ENCODE measurements around the gene CNOT4. TPM values are rescaled to one million over a fixed set of nuclear protein-coding genes. Genes with fewer than 3 reads are reported as not detected.

The CNOT4 gene
- total and polyA plus RNA-seq, 2 experiments from 2014 or later: 6.7 to 18.2 TPM

DNA sequence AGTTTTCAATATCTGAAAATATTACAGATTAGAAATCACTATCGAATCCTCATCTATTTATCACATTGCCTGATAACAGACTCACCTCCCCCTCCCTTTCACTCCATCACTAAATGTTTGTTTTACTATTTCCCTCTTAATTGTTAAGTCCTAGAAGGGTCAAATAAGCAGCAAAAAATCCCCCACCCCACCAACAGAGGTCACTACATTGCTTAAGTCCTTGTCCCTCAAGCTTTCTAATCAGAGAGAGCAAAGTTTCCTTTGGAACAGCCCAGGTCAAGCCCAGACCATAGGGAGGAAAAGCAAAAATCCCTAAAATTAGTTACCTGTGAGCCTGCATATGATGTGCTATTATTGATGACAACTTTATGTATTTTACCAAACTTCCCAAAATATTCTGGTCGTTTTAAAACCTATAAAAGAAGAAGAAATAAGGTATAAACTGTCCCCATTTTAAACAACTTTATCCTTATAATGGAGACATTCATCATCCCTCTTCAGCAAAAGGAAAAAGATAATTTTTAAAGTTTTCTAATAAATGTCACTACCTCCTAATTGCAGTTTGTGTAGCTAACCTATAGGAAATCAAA is 95.0 kb downstream of the CNOT4 start:
- peak; percentile 55 for DNase-seq
- no peaks in the 10 kb centered on the region for H4K20me1 ChIP-seq (ENCODE audit: insufficient read depth)
- TF ChIP-seq EZH2phosphoT487 (IDR thresholded peaks at IDR 0.05; ENCODE audit: insufficient read depth, low read depth) (no peak), EZH2 (IDR thresholded peaks at IDR 0.05; ENCODE audit: insufficient read depth, poor library complexity, severe bottlenecking) (no peak)
- H3K4me3 ChIP-seq: no peak overlapping the region
- H2AFZ ChIP-seq: no peak overlapping the region
- H3K36me3 ChIP-seq (ENCODE audit: low read depth): peaks cover 9% of the 10 kb centered on the region; the same call in 1 of the 2 replicates
- H3K4me1 ChIP-seq (ENCODE audit: insufficient read depth): no peaks in the 10 kb centered on the region
- peaks cover 29% of the 10 kb centered on the region for H3K79me2 ChIP-seq (ENCODE audit: insufficient read depth)
- H3K9me3 ChIP-seq (ENCODE audit: low read depth): no peaks in the 10 kb centered on the region
- no peaks in the 10 kb centered on the region for H3F3A ChIP-seq (ENCODE audit: insufficient read depth)
- no peaks in the 10 kb centered on the region; the same call in 1 of the 2 replicates for H3K9me2 ChIP-seq (ENCODE audit: insufficient read depth)
- in situ Hi-C loops (cut with MboI): no loop called here
- H3K27me3 ChIP-seq (replicated peaks; ENCODE audit: insufficient read depth): no peaks in the 10 kb centered on the region
- no peak overlapping the region for H3K4me2 ChIP-seq (ENCODE audit: unreplicated experiment)
- H3K9ac ChIP-seq: no peak overlapping the region
- H3K27ac ChIP-seq: no peak overlapping the region
- 78 to 81% methylated on average over 2 of the region's 2 CpGs for WGBS, 2 experiments (ENCODE audit: low coverage in 1 of 2, low lambda C conversion rate in 2 of 2, missing lambda C conversion rate in 2 of 2)

DNA sequence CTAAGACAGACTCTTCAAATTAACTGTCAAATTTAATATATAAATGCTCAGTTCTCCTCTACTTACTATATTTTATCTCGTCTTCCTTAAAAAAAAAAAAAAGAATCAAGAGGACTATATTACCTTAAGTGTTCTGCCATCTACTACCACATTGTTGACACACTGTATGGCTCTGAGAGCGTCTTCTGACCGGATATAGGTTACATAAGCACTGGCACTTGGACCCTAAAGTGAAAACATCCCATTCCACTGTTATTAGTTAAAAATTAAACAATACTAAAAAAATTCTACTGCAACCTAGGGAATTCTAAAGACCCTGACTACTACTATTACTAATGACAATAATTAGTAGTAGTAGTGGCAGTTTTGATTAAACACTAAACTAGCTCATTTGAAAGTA is 95.7 kb downstream of the CNOT4 start:
- Histone ChIP-seq H3K4me3 (no peak overlapping the region), H3K27ac (no peak overlapping the region), H3K4me2 (ENCODE audit: unreplicated experiment) (no peak overlapping the region), H3K27me3 (replicated peaks; ENCODE audit: insufficient read depth) (no peaks in the 10 kb centered on the region), H4K20me1 (ENCODE audit: insufficient read depth) (no peaks in the 10 kb centered on the region), H3K9me3 (ENCODE audit: low read depth) (no peaks in the 10 kb centered on the region), H2AFZ (no peak overlapping the region), H3K9me2 (ENCODE audit: insufficient read depth) (no peaks in the 10 kb centered on the region; the same call in 1 of the 2 replicates), H3K4me1 (ENCODE audit: insufficient read depth) (no peaks in the 10 kb centered on the region), H3K79me2 (ENCODE audit: insufficient read depth) (peaks cover 21% of the 10 kb centered on the region), H3F3A (ENCODE audit: insufficient read depth) (no peaks in the 10 kb centered on the region), H3K36me3 (ENCODE audit: low read depth) (peaks cover 9% of the 10 kb centered on the region; the same call in 1 of the 2 replicates), H3K9ac (no peak overlapping the region)
- DNase-seq: no peak
- TF ChIP-seq EZH2phosphoT487 (IDR thresholded peaks at IDR 0.05; ENCODE audit: insufficient read depth, low read depth) (no peak), EZH2 (IDR thresholded peaks at IDR 0.05; ENCODE audit: insufficient read depth, poor library complexity, severe bottlenecking) (no peak)
- WGBS, 2 experiments (ENCODE audit: low coverage in 1 of 2, low lambda C conversion rate in 2 of 2, missing lambda C conversion rate in 2 of 2): 97 to 98% methylated on average over 3 of the region's 3 CpGs
- in situ Hi-C loops (cut with MboI): no loop called here

DNA sequence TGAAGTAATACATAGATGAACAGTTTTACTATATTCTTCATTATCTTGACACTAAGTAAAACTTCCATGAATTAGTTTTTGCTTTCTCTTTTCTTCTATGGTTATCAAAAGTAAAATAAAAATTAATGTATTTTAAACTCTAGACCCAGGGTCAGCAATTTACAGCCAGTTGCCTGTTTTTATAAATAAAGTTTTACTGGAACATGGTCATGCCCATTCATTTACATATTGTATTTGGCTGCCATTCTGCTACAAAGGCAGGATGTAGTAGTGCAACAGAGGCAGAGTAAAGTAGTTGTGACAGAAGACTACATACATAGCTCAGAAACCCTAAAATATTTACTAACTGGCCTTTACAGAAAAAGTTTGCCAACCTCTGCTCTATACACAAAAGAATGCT is 98.8 kb downstream of the CNOT4 start:
- Histone ChIP-seq H3K9me2 (ENCODE audit: insufficient read depth) (no peaks in the 10 kb centered on the region), H4K20me1 (ENCODE audit: insufficient read depth) (no peaks in the 10 kb centered on the region), H3K36me3 (ENCODE audit: low read depth) (no peaks in the 10 kb centered on the region), H2AFZ (no peak overlapping the region), H3K27me3 (replicated peaks; ENCODE audit: insufficient read depth) (no peaks in the 10 kb centered on the region), H3K4me2 (ENCODE audit: unreplicated experiment) (no peak overlapping the region), H3K4me1 (ENCODE audit: insufficient read depth) (no peaks in the 10 kb centered on the region), H3K4me3 (no peak overlapping the region), H3K27ac (no peak overlapping the region), H3K79me2 (ENCODE audit: insufficient read depth) (0 out of 2 replicates have a peak, but pooled peaks cover 3% of the 10 kb centered on the region), H3F3A (ENCODE audit: insufficient read depth) (no peaks in the 10 kb centered on the region), H3K9me3 (ENCODE audit: low read depth) (no peaks in the 10 kb centered on the region), H3K9ac (no peak overlapping the region)
- in situ Hi-C loops (cut with MboI): no loop called here
- TF ChIP-seq EZH2phosphoT487 (IDR thresholded peaks at IDR 0.05; ENCODE audit: insufficient read depth, low read depth) (no peak), EZH2 (IDR thresholded peaks at IDR 0.05; ENCODE audit: insufficient read depth, poor library complexity, severe bottlenecking) (no peak)
- DNase-seq: no peak

DNA sequence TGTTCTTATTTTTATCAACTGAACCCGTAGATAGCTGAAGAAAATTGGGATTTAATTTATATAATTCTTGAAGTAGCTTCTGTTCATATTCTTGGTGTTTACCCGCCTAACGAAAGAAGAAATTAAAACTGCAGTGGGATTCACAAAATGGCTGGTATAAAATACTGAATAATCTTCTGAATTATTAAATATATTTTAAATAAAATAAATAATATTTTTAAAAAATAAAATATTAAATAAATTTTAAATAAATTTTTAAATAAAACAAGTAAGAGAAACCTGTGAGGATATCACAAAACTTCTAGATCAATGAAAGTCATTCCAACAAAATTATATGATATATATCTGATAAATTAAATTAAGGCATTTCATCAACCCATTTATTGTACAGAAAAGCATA is 99.4 kb downstream of the CNOT4 start:
- no peaks in the 10 kb centered on the region for H3K36me3 ChIP-seq (ENCODE audit: low read depth)
- 93 to 98% methylated on average over 3 of the region's 3 CpGs for WGBS, 2 experiments (ENCODE audit: low coverage in 1 of 2, low lambda C conversion rate in 2 of 2, missing lambda C conversion rate in 2 of 2)
- no peaks in the 10 kb centered on the region for H4K20me1 ChIP-seq (ENCODE audit: insufficient read depth)
- no peak overlapping the region for H3K4me2 ChIP-seq (ENCODE audit: unreplicated experiment)
- H3K27ac ChIP-seq: no peak overlapping the region
- TF ChIP-seq EZH2 (IDR thresholded peaks at IDR 0.05; ENCODE audit: insufficient read depth, poor library complexity, severe bottlenecking): no peak
- TF ChIP-seq EZH2phosphoT487 (IDR thresholded peaks at IDR 0.05; ENCODE audit: insufficient read depth, low read depth): no peak
- H3K4me1 ChIP-seq (ENCODE audit: insufficient read depth): no peaks in the 10 kb centered on the region
- H3K4me3 ChIP-seq: no peak overlapping the region
- no peaks in the 10 kb centered on the region for H3F3A ChIP-seq (ENCODE audit: insufficient read depth)
- H3K9ac ChIP-seq: no peak overlapping the region
- no peaks in the 10 kb centered on the region for H3K27me3 ChIP-seq (replicated peaks; ENCODE audit: insufficient read depth)
- no peaks in the 10 kb centered on the region for H3K9me2 ChIP-seq (ENCODE audit: insufficient read depth)
- H3K9me3 ChIP-seq (ENCODE audit: low read depth): no peaks in the 10 kb centered on the region
- no peak overlapping the region for H2AFZ ChIP-seq
- no peak for DNase-seq
- H3K79me2 ChIP-seq (ENCODE audit: insufficient read depth): no peaks in the 10 kb centered on the region
- in situ Hi-C loops (cut with MboI): no loop called here
